ENCODE measurements around the gene MYLK2.

The MYLK2 gene

DNA sequence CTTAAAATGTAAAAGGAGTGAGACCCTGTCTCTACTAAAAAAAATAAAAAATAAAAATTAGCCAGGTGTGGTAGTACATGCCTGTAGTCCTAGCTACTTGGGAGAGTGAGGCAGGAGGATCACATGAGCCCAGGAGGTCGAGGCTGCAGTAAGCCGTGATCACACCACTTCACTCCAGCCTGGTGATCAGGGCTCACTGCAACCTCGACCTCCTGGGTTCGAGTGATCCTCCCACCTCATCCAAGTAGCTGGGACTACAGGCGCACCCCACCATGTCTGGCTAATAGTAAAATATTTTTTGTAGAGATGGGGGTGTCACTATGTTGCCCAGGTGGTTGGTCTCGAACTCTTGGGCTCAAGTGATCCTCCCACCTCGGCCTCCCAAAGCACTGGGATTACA, 34.3 kb downstream of the MYLK2 start:
- DNase-seq (ENCODE audit: low read depth in 2 of 2, low spot score in 1 of 2) = no peak

DNA sequence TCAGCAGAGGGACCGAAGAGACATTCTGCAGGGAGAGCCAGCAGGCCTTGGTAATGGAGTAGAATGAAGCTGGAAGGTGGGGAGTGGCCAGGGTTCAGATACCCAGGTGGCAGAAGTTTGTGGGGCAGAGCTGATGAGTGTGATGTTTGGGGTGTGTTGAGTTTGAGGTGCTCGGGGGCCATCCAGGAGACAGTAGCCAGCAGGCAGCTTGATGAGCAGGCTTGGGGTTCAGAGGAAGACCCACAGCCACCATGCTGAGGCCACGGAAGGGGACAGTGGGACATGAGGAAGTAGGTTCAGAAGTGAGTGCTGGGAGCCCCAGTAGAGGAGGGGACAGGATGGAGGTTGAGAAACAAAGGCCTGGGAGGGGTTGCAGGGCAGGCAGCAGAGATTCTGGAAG, 37.4 kb downstream of the MYLK2 start:
- no peak for DNase-seq (ENCODE audit: low read depth in 2 of 2, low spot score in 1 of 2)

DNA sequence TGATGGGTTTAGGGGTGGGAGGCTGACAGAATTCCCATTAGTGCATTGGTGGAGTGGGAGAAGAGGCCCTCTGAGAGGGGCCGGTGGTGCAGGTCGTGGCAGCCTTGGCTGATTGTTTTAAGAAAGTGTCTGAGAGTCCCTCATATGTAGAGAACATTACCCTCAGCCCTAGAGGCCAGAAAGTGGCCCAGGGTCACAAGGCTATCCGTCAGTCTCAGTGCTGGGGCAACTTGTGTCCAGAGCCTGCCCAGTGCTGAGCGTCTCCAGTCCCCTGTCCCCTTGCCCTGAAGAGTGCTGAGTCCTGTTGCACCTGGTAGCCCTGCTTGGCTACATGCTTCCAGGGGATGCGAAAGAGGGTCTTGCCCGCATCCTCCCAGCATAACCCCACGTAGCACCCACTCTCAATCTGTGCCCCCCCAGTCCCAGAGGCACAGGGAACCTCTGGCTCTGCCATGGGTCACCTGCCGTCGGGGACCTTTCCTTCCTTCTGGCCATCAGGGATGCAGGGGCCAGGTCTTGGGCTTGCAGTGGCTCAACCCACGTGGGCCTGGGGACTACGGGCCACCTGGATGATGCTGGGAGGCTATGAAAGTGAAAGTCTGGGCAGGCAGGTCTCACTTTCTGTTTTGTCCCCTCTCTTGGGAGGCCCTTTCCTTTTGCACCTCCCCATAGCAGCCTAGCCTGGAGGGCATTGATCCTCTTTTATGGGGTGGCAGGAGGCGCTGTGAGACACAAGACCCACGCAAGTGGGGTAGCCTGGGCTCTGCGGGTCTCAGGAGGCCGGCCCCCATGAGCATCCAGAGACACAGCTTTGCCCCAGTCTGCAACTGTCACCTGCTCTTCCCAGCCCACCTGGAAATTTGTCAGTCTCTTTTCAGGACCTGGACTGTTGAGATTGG, 39.0 kb downstream of the MYLK2 start:
- no peak for DNase-seq (ENCODE audit: low read depth in 2 of 2, low spot score in 1 of 2)

DNA sequence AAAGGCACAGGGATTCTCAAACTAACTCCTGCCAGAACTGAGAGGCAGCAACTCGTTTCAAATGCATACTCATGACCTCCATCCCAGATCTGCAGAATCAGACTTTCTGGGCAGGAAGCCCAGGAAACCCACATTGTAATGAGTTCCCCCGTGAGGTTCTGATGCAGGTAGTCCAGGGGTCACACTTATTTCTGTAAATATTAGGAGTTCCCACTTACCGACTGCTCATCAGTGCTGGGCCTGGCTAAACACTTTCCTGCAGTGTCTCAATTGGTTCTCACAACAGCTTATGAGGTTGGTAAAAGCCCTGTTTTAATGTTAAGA, 39.6 kb downstream of the MYLK2 start:
- DNase-seq (ENCODE audit: low read depth in 2 of 2, low spot score in 1 of 2) = no peak

DNA sequence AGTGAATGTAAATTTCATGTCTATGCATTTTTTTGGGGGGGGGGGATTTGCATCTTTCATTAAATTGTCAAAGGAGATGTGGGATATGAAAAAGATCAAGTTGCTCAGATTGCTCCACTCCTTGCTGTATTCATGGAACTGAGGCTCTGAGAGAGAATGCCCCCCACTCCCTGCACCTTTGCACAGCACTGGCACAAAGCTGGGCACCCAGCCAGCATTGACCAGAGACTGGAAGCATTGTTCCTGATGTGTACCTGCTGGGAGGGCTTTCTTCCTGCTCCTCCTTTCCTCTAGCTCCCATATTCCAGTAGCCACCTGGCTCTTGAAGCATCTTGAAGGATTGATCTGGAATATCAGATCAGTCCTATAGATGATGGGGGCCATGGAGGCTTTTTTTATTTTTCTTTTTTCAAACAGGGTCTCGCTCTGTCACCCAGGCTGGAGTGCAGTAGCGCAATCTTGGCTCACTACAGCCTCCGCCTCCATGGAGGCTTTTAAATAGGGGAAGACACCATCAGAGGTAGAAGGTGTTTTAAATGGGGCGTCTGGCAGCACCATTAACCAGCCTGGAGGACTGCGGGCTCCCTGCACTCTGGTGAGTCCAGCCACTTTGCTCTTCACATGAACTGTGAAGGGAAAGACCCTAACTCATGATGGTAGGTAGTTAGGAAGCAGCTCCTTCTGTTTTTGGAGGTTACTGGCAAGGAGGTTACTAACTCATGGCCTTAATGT, 40.3 kb downstream of the MYLK2 start:
- DNase-seq (ENCODE audit: low read depth in 2 of 2, low spot score in 1 of 2) = no peak

DNA sequence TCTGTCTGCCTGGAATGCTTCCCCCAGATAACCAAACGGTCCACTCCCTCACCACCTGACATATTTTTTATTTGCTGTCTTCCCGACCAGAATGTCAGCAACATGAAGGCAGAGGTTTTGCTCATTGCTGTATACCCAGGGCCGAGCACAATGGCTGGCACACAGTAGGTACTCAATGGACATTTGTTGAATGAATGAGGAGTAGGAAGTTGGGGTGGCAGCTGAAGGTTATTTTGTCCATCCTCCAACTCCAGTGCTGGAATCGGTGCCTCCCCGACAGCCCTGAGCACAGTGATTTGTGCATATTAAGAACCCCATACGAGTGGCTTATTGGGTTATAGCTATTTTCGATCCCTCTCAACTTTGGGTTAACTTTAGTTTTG, 40.8 kb downstream of the MYLK2 start:
- DNase-seq (ENCODE audit: low read depth in 2 of 2, low spot score in 1 of 2) = no peak

DNA sequence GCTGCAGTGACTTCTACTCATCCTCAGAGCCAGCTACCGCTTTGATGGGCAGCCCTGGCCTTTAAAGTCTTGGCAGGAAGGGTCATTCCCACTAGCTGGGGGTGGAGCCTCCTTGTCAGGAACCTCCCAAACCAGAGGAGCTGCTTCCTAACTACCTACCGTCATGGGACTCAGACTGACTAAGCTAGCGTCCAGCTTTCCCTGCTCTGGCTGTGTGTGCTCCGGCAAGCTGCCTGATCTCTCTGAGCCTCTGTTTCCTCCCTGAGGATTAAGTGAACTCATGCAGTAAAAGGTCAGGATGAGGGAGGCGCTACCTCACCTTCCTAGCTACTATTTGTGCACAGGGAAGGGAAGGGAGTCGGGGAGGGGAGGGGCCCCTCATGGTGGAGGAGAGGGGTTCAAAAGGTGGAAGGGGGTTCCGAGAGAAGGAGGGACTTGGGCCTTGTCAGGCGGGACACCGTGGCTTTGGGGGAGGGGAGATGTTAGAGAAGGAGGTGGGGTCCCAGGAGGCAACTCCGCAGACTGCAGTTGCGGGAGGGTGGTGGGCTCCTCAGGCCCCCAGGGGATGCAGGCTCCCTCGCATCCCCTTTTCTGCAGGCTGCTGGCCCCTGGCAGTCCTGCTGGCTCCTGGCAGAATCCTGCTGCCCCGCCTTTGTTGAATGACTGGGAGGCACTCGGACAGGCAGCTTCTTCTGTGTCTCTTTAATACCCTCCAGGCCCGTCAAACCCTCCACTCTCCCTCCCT, 41.4 kb downstream of the MYLK2 start:
- DNase-seq (ENCODE audit: low read depth in 2 of 2, low spot score in 1 of 2) = no peak

DNA sequence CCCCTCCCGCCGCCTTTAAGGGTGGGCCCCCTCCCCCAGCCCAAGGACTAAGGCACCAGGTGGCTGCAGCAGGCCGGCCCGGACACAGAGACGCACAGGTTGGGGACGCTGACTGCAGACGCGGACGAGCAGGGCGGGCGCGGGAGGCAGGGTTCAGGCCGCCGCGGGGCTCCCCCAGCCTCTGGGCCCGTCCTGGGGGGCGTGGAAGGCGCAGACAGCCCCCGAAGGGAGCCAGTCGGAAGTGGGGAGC, 41.9 kb downstream of the MYLK2 start:
- no peak for DNase-seq (ENCODE audit: low read depth in 2 of 2, low spot score in 1 of 2)

DNA sequence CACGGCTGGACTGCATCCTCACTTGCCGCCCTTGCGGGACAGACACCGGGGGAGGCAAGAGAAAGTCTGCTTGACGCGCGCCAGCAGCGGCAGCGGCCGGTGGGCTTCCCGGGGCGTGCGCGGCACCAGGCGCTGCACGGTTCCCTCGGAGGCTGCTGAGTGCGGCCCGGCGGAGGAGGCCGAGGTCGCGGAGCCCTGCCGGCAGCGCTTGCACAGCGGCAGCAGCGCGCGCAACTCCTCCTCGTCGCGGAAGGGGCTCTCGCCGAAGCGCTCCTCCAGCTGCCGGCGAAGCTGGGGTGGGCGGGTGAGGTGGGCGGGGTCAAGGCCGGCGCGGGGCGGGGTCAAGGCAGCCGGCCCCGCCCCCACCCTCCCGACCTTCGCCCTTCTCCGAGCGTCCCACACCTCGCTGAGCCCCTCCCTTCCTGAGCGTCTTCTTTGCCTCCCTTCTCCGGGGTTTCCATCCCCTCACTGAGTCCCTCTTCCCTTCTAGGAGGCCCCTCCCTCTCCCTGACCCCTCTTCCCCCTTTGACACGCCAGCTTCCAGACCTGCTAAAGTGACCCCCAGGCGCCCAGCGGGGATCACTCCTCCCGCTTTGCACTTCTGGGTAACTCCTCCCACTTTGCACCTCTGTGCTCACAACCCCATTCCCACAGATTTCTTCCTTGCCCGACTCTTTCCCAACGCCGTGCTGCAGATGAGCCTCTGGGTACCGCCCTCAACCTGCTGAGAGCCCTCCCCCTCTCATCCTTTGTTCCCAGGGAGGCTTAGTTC, 42.4 kb downstream of the MYLK2 start:
- peak; percentile 18 to 52 for DNase-seq (ENCODE audit: low read depth in 2 of 2, low spot score in 1 of 2)

DNA sequence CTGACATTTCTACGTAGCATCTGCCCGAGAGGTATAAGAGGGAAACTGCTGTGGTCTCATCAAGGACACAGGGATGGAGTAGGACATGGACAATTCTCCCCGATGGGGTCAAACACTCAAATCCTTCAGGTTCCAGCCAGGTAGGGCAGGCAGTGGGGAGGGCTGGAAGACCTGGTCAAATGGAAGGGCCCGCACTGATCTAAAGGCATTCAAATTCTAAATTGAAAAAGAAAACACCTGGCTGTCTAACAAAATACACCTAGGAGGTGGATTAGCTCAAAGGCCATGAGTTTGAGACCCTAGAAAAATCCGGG, 43.0 kb downstream of the MYLK2 start:
- no peak for DNase-seq (ENCODE audit: low read depth in 2 of 2, low spot score in 1 of 2)

DNA sequence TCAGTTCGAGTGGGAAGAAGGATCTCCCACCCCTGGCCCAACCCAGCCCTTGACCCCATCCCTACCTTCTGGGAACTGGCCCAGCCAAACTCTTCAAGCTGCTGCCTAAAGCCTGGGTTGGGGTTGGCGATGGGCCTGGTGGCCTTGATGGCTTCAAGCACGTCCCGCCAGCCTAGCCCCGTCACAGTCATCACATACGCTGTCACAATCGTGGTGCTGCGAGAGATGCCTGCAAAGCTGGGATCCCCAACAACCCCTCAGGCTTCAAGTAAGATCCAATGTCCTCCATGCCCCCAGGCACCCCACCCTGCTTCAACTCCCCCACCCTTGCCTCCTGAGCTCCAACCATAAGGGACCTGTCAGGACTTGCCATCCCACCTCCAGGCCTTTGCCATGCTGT, 43.4 kb downstream of the MYLK2 start:
- DNase-seq (ENCODE audit: low read depth in 2 of 2, low spot score in 1 of 2) = no peak

DNA sequence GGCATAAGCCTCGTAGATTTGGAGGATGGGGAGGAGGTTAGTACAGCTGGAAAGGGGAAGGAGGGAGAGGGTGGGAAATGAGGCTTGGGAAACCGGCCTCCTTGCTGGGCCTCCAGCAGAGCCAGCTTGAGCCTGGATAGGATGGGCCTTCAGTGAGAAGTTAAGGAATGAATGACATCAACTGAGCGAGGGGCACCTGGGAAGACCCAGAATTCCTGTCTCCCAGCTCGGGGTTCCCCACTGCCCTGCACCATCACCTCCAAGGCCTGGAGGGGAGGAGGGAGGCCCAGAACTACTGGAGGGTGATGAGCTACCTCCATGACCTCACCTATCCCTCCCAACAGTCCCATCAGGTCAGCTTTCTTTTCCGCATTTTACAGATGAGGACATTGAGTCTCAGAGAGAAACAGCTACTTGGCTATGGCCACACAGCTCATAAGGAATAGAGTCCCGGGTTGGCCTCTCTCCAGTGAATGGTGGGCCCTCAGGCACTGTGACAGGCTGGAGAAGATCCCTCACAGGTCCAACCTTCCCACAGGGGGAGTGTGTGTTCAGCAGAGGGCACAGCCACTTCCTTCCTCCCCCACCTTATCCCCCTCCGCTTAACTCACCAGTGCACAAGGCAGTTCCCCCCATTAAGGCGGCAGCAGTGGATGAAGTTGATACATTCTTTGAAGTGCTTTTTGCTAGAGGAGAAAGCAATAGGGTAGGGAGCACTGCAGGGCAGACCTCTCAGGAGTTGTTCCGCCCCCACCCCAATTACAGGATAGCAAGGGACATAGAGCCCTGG, 44.3 kb downstream of the MYLK2 start:
- DNase-seq (ENCODE audit: low read depth in 2 of 2, low spot score in 1 of 2) = no peak

DNA sequence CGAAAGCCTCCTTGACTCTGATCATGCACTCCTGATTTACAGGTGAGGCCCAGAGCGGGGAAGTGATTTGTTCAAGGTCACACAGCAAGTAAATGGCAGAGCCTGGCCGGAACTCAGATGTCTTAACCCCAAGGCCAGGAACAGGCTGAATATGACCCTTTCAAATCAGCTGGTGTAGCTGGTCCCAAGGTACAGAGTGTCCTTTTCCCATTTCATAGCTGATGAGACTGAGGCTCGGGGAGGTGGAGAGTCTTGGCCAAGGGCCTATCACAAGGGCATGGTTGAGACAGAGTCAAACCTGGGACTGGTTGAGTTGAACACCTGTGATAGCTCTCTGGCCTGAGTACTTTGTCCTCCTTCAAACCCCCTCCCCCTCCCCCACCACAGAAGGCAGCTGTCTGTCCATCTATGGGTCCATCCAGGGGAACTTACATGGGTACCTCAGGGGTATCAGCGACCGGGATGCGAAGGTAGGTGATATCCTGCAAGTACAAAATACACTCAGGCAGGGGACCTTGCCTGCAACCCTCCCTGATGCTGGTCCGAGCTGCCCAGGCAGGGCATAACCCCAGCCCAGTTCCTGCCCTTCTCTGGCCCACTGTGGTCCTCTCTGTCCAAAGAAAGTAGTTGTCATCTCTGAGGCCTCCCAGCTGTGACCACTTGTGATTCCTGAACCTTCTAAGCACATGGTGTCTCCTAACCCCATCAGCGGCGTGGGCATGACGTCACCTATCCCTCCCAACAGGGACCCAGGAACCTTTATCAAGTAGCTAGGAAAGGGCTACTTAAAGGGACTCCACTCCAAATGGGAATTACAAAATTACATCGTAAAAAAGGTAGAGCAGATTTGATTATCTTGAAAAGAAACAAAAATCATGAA, 45.6 kb downstream of the MYLK2 start:
- no peak for DNase-seq (ENCODE audit: low read depth in 2 of 2, low spot score in 1 of 2)

DNA sequence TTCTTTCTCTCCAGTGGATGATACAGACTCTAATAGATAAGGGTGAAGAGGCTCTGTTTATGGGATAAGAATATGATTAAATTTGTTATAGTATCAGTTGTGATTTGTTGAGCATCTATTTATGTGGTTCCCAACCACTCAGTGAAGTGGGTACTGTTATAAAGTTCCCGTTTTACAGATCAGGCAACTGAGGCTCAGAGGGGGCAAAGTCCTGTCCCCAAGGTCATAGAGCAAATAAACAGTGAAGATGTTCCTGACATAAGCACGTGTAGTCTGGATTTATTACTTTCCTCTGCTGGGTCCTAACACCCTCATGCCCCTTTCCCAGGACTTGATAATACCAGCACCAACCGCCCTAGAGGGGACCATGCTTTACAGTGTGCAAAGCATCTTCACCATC, 47.1 kb downstream of the MYLK2 start:
- no peak for DNase-seq (ENCODE audit: low read depth in 2 of 2, low spot score in 1 of 2)

DNA sequence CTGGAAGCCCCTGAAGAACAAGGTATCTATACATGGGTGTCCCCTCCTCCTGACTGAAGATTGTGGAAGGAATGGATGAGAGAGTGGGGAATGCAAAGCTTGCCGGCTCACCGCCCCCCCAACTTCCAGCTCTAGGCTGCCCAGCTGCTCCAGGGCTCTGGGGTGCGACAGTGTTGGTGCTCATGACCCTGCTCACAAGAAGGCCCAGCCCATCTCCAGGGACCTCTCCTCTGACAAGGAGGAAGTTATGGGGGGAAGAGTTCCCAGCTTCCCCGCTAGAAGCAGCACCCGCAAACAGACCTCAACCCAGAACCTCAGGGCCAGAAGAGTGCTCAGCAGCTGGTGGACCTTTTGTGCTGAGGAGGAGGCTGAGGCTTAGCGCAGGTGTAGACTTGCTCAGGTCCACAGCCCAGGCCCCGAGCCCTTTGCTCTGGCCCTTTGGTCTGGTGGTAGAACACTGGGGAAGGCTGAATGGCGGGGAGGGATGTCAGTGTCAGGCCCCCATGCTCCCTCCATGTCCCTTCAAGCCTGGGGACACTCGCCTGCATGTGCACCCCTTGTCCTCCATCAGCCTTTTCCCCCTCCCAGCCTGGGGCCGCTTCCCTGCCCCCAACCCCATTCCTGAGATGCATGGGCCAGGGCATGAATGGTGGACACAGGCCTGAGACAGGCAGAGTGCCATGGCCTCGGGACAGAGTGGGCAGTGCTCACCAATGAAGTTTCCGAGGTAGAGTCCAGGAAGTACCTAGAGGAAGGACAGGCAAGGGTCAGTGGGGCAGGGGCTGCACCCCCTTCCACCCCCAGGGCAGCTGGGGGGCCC, 49.9 kb downstream of the MYLK2 start:
- no peak for DNase-seq (ENCODE audit: low read depth in 2 of 2, low spot score in 1 of 2)

DNA sequence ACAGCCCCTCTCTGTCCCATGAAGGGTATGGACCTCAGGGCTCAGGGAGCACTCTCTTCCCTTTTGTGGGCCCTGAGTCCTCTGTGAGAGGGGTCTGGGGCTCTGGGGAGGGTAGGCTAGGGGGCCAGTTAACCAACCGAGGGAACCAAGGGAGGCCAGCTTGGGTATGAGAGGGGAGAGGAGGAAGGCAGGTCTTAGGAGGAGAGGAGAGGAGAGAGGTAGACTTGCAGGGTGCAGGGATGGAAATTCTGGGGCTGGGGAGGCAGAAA, 50.5 kb downstream of the MYLK2 start:
- no peak for DNase-seq (ENCODE audit: low read depth in 2 of 2, low spot score in 1 of 2)

DNA sequence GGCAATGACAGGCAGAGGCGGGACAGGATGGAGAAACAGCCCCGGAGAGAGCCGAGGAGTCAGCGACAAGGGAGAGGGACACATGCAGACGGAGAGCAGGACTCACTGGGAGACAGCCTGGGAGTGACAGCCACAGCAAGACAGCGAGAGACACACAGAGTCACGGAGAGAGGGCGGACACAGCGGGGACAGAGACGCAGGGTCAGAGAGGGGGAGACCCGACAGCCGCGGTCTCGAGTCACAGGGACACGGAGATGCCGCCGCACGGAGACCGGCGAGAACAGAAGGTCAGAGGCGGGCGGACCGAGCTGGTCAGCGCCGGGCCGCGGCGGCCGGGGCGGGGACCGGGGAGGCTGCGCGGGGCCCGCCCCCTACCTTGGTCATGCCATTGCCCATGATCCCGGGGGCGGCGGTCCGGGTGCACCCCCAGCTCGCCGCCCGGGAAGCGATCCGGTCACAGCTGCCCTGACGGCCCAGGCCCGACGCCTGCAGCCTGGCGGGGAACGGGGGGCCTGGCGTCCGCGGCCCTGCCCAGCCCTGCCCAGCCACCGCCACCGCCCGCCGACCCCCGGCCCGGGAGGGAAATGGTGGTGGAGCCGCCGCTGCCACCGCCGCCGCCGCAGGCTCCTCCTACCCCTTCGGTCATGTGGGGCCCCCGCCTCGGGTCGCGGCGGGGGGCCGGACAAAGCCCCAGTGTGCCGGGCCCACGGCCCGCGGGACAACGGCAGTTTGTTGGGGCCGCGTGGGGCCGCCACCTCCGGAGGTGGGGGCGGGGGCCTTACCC, 51.0 kb downstream of the MYLK2 start, which contains the start of the genes DUSP15 and TTLL9:
Gene DUSP15 (minus strand): TSS at position 586 of the 784 bp plus-strand sequence. CDS start 190 bp downstream, at position 396.
Gene TTLL9 (plus strand): TSS at position 693 of the 784 bp plus-strand sequence. CDS start 493 bp downstream, outside the sequence.
- no peak for DNase-seq (ENCODE audit: low read depth in 2 of 2, low spot score in 1 of 2)
